ENCODE data around the gene LAMTOR2. TPM values are rescaled to one million over a fixed set of nuclear protein-coding genes. Genes with fewer than 3 reads are reported as not detected.

LAMTOR2 gene
- total and polyA plus RNA-seq, 2 experiments from 2014 or later, result 67.3 to 108 TPM

DNA sequence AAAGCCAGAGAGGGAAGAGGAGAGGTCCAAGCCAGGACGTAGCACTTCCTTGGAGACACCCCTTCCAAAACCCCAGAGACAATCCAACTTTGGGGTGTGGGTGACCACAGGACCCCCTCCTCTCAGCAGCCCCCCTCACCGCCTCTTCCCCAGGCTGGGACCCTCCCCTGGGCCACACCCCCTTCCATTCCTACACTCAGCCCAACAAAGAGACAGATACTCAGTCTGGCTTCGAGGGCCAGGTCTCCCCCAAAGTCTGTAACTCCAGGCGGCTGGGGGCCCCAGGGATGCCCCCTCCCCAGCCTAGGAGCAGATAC lies 26.2 kb downstream of the LAMTOR2 start:
- Histone ChIP-seq H4K20me1 (replicated peaks; ENCODE audit: insufficient read depth) (peaks cover 35% of the 10 kb centered on the region), H3K27me3 (ENCODE audit: insufficient read depth) (no peaks in the 10 kb centered on the region)
- peak overlapping the region; percentile 92 for H3K27ac Mint-ChIP-seq

More for the DNA sequence above, 26.2 kb downstream of the LAMTOR2 start:
- Histone ChIP-seq H3K27ac (ENCODE audit: low read depth) (peak overlapping the region; percentile 87), H3K4me3 (peak overlapping the region; percentile 99), H3K36me3 (ENCODE audit: insufficient read depth) (no peaks in the 10 kb centered on the region; the same call in 1 of the 2 replicates), H3K9me2 (ENCODE audit: insufficient read depth) (no peaks in the 10 kb centered on the region), H3F3A (replicated peaks; ENCODE audit: low read depth) (peaks cover 55% of the 10 kb centered on the region), H3K4me2 (peak overlapping the region; percentile 99), H3K79me2 (replicated peaks; ENCODE audit: insufficient read depth) (peaks cover 65% of the 10 kb centered on the region), H2AFZ (no peak overlapping the region), H3K4me1 (ENCODE audit: insufficient read depth) (peaks cover 70% of the 10 kb centered on the region)
- no peak for DNase-seq (ENCODE audit: low spot score)
- H3K27me3 Mint-ChIP-seq (ENCODE audit: insufficient read depth, low read depth, poor library complexity), result peaks cover 19% of the 10 kb centered on the region
- H3K36me3 Mint-ChIP-seq (ENCODE audit: low read depth), result peaks cover 39% of the 10 kb centered on the region
- peak; percentile 47; the same call in 1 of the 2 replicates for TF ChIP-seq POLR2AphosphoS5 (IDR thresholded peaks at IDR 0.05; ENCODE audit: low read depth)
- TF ChIP-seq, protein P1, sequence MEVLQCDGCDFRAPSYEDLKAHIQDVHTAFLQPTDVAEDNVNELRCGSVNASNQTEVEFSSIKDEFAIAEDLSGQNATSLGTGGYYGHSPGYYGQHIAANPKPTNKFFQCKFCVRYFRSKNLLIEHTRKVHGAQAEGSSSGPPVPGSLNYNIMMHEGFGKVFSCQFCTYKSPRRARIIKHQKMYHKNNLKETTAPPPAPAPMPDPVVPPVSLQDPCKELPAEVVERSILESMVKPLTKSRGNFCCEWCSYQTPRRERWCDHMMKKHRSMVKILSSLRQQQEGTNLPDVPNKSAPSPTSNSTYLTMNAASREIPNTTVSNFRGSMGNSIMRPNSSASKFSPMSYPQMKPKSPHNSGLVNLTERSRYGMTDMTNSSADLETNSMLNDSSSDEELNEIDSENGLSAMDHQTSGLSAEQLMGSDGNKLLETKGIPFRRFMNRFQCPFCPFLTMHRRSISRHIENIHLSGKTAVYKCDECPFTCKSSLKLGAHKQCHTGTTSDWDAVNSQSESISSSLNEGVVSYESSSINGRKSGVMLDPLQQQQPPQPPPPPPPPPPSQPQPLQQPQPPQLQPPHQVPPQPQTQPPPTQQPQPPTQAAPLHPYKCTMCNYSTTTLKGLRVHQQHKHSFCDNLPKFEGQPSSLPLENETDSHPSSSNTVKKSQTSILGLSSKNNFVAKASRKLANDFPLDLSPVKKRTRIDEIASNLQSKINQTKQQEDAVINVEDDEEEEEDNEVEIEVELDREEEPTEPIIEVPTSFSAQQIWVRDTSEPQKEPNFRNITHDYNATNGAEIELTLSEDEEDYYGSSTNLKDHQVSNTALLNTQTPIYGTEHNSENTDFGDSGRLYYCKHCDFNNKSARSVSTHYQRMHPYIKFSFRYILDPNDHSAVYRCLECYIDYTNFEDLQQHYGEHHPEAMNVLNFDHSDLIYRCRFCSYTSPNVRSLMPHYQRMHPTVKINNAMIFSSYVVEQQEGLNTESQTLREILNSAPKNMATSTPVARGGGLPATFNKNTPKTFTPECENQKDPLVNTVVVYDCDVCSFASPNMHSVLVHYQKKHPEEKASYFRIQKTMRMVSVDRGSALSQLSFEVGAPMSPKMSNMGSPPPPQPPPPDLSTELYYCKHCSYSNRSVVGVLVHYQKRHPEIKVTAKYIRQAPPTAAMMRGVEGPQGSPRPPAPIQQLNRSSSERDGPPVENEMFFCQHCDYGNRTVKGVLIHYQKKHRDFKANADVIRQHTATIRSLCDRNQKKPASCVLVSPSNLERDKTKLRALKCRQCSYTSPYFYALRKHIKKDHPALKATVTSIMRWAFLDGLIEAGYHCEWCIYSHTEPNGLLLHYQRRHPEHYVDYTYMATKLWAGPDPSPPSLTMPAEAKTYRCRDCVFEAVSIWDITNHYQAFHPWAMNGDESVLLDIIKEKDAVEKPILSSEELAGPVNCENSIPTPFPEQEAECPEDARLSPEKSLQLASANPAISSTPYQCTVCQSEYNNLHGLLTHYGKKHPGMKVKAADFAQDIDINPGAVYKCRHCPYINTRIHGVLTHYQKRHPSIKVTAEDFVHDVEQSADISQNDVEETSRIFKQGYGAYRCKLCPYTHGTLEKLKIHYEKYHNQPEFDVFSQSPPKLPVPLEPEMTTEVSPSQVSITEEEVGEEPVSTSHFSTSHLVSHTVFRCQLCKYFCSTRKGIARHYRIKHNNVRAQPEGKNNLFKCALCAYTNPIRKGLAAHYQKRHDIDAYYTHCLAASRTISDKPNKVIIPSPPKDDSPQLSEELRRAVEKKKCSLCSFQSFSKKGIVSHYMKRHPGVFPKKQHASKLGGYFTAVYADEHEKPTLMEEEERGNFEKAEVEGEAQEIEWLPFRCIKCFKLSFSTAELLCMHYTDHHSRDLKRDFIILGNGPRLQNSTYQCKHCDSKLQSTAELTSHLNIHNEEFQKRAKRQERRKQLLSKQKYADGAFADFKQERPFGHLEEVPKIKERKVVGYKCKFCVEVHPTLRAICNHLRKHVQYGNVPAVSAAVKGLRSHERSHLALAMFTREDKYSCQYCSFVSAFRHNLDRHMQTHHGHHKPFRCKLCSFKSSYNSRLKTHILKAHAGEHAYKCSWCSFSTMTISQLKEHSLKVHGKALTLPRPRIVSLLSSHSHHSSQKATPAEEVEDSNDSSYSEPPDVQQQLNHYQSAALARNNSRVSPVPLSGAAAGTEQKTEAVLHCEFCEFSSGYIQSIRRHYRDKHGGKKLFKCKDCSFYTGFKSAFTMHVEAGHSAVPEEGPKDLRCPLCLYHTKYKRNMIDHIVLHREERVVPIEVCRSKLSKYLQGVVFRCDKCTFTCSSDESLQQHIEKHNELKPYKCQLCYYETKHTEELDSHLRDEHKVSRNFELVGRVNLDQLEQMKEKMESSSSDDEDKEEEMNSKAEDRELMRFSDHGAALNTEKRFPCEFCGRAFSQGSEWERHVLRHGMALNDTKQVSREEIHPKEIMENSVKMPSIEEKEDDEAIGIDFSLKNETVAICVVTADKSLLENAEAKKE (CRISPR knock-in tag; IDR thresholded peaks at IDR 0.05), result no peak
- ATAC-seq, result peak; percentile 1; the same call in 2 of the 3 replicates
- peak overlapping the region; percentile 96 for H3K4me3 Mint-ChIP-seq
- H3K4me1 Mint-ChIP-seq, result peaks cover 62% of the 10 kb centered on the region
- H3K9me3 Mint-ChIP-seq, result peaks cover 3% of the 10 kb centered on the region; the same call in 1 of the 3 replicates
